PC-3 (cell line): ENCODE data around the gene ERP27. TPM values are rescaled to one million over a fixed set of nuclear protein-coding genes. Genes with fewer than 3 reads are reported as not detected.

ENCODE experiments used
- ATAC-seq: fragments of 200-7000 bp; cut with Tn5 transposase; 2 replicates; pipeline ENCODE4 v1.9.1; 2020; ENCODE audit warnings: mild to moderate bottlenecking, moderate library complexity
- BruUV-seq: library from RNA; stranded (reverse); fragments of 400-500 nt; replicated peaks from 2 replicates; lab custom pipeline; 2021; lab: Mats Ljungman, UMichigan
- CTCF ChIA-PET: fragments of 300-600 bp; sonication (Branson Sonifier 250); formaldehyde crosslinking; loops from one replicate; lab custom pipeline; 2022; ENCODE audit warnings: antibody characterized with exemption; lab: Charles Lee
- POLR2A ChIA-PET: fragments of 300-600 bp; sonication (Branson Sonifier 250); formaldehyde crosslinking; loops from one replicate; lab custom pipeline; 2022; ENCODE audit warnings: antibody characterized with exemption; ENCODE audit not compliant: unreplicated experiment; lab: Charles Lee
- DNase-seq: peaks from one replicate; pipeline ENCODE4 v3.0.0-alpha.2; 2015
- H2AFZ ChIP-seq: fragments of 300-600 bp; sonication (generic); 2 replicates; pipeline ENCODE4 v1.6.0; 2016; ENCODE audit warnings: antibody characterized with exemption, low read length
- H3F3A ChIP-seq: fragments of 300-600 bp; sonication (generic); one replicate; pipeline ENCODE4 v1.6.0; 2017; ENCODE audit warnings: antibody characterized with exemption, low read length, control low read depth, mild to moderate bottlenecking; ENCODE audit not compliant: unreplicated experiment
- H3K27ac ChIP-seq: fragments of 300-600 bp; sonication (generic); 2 replicates; pipeline ENCODE4 v1.5.1; 2016; ENCODE audit warnings: mild to moderate bottlenecking, low read length
- H3K27me3 ChIP-seq: fragments of 300-600 bp; sonication (generic); 2 replicates; pipeline ENCODE4 v1.6.1; 2016; ENCODE audit warnings: low read length, mixed read lengths
- H3K36me3 ChIP-seq: fragments of 300-600 bp; sonication (generic); 2 replicates; pipeline ENCODE4 v1.6.1; 2016; ENCODE audit warnings: low read depth, mixed run types, low read length, mixed read lengths
- H3K4me1 ChIP-seq: fragments of 300-600 bp; sonication (generic); 2 replicates; pipeline ENCODE4 v1.5.1; 2016; ENCODE audit warnings: low read length; ENCODE audit not compliant: insufficient read depth
- H3K4me2 ChIP-seq: fragments of 300-600 bp; sonication (generic); 2 replicates; pipeline ENCODE4 v1.6.0; 2016; ENCODE audit warnings: low read length
- H3K4me3 ChIP-seq: fragments of 300-600 bp; sonication (generic); 2 replicates; pipeline ENCODE4 v1.5.1; 2016; ENCODE audit warnings: mild to moderate bottlenecking, low read length, mixed read lengths
- H3K79me2 ChIP-seq: fragments of 300-600 bp; sonication (generic); 2 replicates; pipeline ENCODE4 v1.6.1; 2017; ENCODE audit warnings: low read length, mixed read lengths
- H3K9ac ChIP-seq: fragments of 300-600 bp; sonication (generic); 2 replicates; pipeline ENCODE4 v1.6.0; 2016; ENCODE audit warnings: mild to moderate bottlenecking, low read length
- H3K9me2 ChIP-seq: fragments of 300-600 bp; sonication (generic); replicated peaks from 2 replicates; pipeline ENCODE4 v1.6.1; 2016; ENCODE audit warnings: mixed run types, low read length, mixed read lengths
- H3K9me3 ChIP-seq: fragments of 300-600 bp; sonication (generic); 2 replicates; pipeline ENCODE4 v1.6.1; 2016; ENCODE audit warnings: low read length, mixed read lengths
- H4K20me1 ChIP-seq: fragments of 300-600 bp; sonication (generic); 2 replicates; pipeline ENCODE4 v1.6.1; 2016; ENCODE audit warnings: low read length, mixed read lengths
- EZH2 ChIP-seq: fragments of 300-600 bp; sonication (generic); IDR thresholded peaks from one replicate; pipeline ENCODE4 v1.6.1; 2017; ENCODE audit warnings: antibody characterized with exemption, mild to moderate bottlenecking, low read length; ENCODE audit not compliant: unreplicated experiment
- EZH2phosphoT487 ChIP-seq: fragments of 300-600 bp; sonication (generic); IDR thresholded peaks from 2 replicates; pipeline ENCODE4 v1.6.1; 2018; ENCODE audit warnings: mild to moderate bottlenecking, antibody characterized with exemption, low read length, borderline replicate concordance
- intact Hi-C: fragments of 100-400 bp; cut with micrococcal nuclease; formaldehyde crosslinking; loops from 2 replicates; pipeline ENCODE4 v1.9.0; 2023
- total RNA-seq: library from RNA; depleted of rRNA; stranded (reverse); fragments of >200 nt; gene quantifications from 2 replicates; pipeline ENCODE4 v1.2.3, GENCODE V29; 2014
- TF ChIP-seq, protein P1 (sequence below): fragments of 300-600 bp; sonication (generic); conservative IDR thresholded peaks from 2 replicates; pipeline ENCODE4 v1.5.1; 2017; ENCODE audit warnings: antibody characterized with exemption, low read depth, mild to moderate bottlenecking, low read length

The ERP27 gene
- total RNA-seq, 1 experiment from 2014 or later, result not detected

DNA sequence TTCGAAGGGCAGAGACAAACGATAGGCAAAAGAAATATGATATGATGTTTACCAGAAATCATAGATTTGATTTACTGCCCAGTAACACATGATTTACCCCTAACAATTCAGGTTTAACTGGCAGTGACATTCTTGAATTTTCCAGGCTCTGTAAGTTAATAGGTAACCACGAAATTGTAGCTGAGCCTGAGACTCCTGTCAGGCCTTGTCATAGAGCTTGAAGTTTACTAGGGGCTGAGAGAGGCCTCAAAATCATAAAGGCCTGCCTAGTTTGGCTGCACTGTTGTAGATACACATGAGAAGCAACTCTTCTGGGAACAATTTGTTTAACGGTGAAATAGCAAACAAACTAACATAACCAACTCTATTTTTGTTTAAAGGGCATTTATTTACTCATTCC lies 3.3 kb downstream of the ERP27 start:
- no peak for ATAC-seq

GRCh38 chr12:14934511-14934910 lies 3.8 kb downstream of the ERP27 start:
- peak overlapping the region; percentile 40 for H3K4me2 ChIP-seq
- ChIA-PET CTCF (no interaction called here), POLR2A (no interaction called here)
- no peak overlapping the region for H2AFZ ChIP-seq
- no peaks in the 10 kb centered on the region for H3K9me3 ChIP-seq
- TF ChIP-seq EZH2, result no peak
- TF ChIP-seq, protein P1, sequence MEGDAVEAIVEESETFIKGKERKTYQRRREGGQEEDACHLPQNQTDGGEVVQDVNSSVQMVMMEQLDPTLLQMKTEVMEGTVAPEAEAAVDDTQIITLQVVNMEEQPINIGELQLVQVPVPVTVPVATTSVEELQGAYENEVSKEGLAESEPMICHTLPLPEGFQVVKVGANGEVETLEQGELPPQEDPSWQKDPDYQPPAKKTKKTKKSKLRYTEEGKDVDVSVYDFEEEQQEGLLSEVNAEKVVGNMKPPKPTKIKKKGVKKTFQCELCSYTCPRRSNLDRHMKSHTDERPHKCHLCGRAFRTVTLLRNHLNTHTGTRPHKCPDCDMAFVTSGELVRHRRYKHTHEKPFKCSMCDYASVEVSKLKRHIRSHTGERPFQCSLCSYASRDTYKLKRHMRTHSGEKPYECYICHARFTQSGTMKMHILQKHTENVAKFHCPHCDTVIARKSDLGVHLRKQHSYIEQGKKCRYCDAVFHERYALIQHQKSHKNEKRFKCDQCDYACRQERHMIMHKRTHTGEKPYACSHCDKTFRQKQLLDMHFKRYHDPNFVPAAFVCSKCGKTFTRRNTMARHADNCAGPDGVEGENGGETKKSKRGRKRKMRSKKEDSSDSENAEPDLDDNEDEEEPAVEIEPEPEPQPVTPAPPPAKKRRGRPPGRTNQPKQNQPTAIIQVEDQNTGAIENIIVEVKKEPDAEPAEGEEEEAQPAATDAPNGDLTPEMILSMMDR, result no peak
- TF ChIP-seq EZH2phosphoT487, result no peak
- peak; percentile 63 for DNase-seq
- H3K9me2 ChIP-seq, result no peaks in the 10 kb centered on the region
- H3K36me3 ChIP-seq, result no peaks in the 10 kb centered on the region
- BruUV-seq, result no TSS peak
- H4K20me1 ChIP-seq, result no peaks in the 10 kb centered on the region
- peak overlapping the region; percentile 44 for H3K27ac ChIP-seq
- no peaks in the 10 kb centered on the region for H3K27me3 ChIP-seq
- no peak overlapping the region for H3K9ac ChIP-seq
- no peaks in the 10 kb centered on the region for H3F3A ChIP-seq
- no peak overlapping the region for H3K4me3 ChIP-seq
- no peaks in the 10 kb centered on the region for H3K79me2 ChIP-seq
- intact Hi-C loops, result no loop called here
- peaks cover 58% of the 10 kb centered on the region for H3K4me1 ChIP-seq
- ATAC-seq, result no peak

More for the DNA sequence above, 3.3 kb downstream of the ERP27 start:
- peak overlapping the region; percentile 40 for H3K4me2 ChIP-seq
- no peak overlapping the region for H3K9ac ChIP-seq
- ChIA-PET CTCF (no interaction called here), POLR2A (no interaction called here)
- peaks cover 56% of the 10 kb centered on the region for H3K4me1 ChIP-seq
- DNase-seq, result peak; percentile 39
- no peaks in the 10 kb centered on the region for H3K27me3 ChIP-seq
- H3K4me3 ChIP-seq, result no peak overlapping the region
- intact Hi-C loops, result no loop called here
- H3K79me2 ChIP-seq, result no peaks in the 10 kb centered on the region
- H2AFZ ChIP-seq, result no peak overlapping the region
- BruUV-seq, result no TSS peak
- H4K20me1 ChIP-seq, result no peaks in the 10 kb centered on the region
- H3F3A ChIP-seq, result no peaks in the 10 kb centered on the region
- no peaks in the 10 kb centered on the region for H3K9me2 ChIP-seq
- no peaks in the 10 kb centered on the region for H3K9me3 ChIP-seq
- TF ChIP-seq EZH2, result no peak
- TF ChIP-seq, protein P1, result no peak
- no peaks in the 10 kb centered on the region for H3K36me3 ChIP-seq
- H3K27ac ChIP-seq, result peak overlapping the region; percentile 44

DNA sequence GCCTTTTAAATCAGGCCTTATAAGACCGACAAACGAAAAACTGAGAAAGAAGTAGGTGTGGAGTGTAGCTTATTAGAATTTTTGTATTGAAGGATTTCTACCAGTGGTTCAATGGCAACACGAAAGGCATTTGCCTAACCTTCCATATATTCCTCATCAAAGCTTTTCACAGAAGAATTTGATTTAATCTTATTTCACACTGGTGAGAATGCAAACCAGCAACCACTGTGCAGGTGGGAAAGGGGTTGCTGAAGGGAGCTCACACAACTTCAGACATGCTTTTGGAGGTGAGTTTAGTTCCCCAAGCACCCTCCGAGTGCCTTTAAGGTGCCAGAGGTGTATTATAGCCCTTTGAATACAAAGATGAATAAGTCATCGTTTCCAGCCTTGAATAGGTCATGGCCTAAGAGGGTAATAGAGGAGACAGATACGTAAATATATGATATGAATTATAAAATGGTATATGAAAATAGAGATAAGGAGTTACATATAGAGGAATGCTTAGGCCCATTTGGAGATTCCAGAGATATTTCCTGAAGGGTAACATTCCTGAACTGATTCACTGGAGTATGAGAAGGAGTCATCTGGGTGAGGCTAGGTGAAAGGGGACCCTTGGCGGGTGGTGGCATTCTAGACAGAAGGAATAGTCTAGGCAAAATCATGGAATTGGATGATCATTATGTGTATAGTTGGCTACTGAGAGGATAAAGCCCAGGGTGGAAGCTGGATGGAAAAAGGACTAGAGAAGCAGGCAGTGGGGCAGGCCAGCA lies 6.4 kb downstream of the ERP27 start:
- no peaks in the 10 kb centered on the region for H3F3A ChIP-seq
- H3K4me2 ChIP-seq, result peak overlapping the region; percentile 85
- H3K36me3 ChIP-seq, result no peaks in the 10 kb centered on the region
- BruUV-seq, result TSS peak; percentile 26
- H3K9me2 ChIP-seq, result no peaks in the 10 kb centered on the region
- peak overlapping the region; percentile 29 for H3K9ac ChIP-seq
- H3K27ac ChIP-seq, result peak overlapping the region; percentile 89
- DNase-seq (peak; percentile 88), ATAC-seq (peak; percentile 60)
- H2AFZ ChIP-seq, result peak overlapping the region; percentile 65; the same call in 1 of the 2 replicates
- ChIA-PET CTCF (interaction anchor here (0.5 to 0.6 kb wide), 2 partner anchors 255 to 559 kb away, joined by 3 to 4 read pairs; no protein-coding TSS in a partner anchor), POLR2A (interaction anchor here (0.6 to 1.0 kb wide), 2 partner anchors 84 to 181 kb away, joined by 4 read pairs; no protein-coding TSS in a partner anchor)
- H3K27me3 ChIP-seq, result no peaks in the 10 kb centered on the region
- no peak for TF ChIP-seq EZH2phosphoT487
- no peak for TF ChIP-seq EZH2
- TF ChIP-seq, protein P1, result no peak
- intact Hi-C loops, result loop anchor here (2.0 kb wide), 3 partner anchors 29 to 87 kb away; partner anchors contain the start of gene ARHGDIB
- H4K20me1 ChIP-seq, result no peaks in the 10 kb centered on the region
- H3K79me2 ChIP-seq, result no peaks in the 10 kb centered on the region
- H3K4me3 ChIP-seq, result peak overlapping the region; percentile 38
- H3K4me1 ChIP-seq, result peaks cover 72% of the 10 kb centered on the region
- no peaks in the 10 kb centered on the region for H3K9me3 ChIP-seq
